GM23248 (cell line): ENCODE results near the gene CFAP119. TPM values are rescaled to one million over a fixed set of nuclear protein-coding genes. Genes with fewer than 3 reads are reported as not detected.

ENCODE experiments used
- DNase-seq: peaks from one replicate; pipeline ENCODE4 v3.0.0-alpha.2; 2015
- H2AFZ ChIP-seq: fragments of 200-600 bp; sonication (generic); 2 replicates; pipeline ENCODE4 v1.6.1; 2016; ENCODE audit warnings: antibody characterized with exemption
- H3F3A ChIP-seq: fragments of 200-600 bp; sonication (generic); 2 replicates; pipeline ENCODE4 v1.6.1; 2016; ENCODE audit warnings: mild to moderate bottlenecking, antibody characterized with exemption, mixed run types; ENCODE audit not compliant: insufficient read depth
- H3K27ac ChIP-seq: fragments of 200-600 bp; sonication (generic); 2 replicates; pipeline ENCODE4 v1.5.1; 2016; ENCODE audit warnings: mild to moderate bottlenecking
- H3K27me3 ChIP-seq: fragments of 200-600 bp; sonication (generic); replicated peaks from 2 replicates; pipeline ENCODE4 v1.6.1; 2016; ENCODE audit warnings: mild to moderate bottlenecking; ENCODE audit not compliant: insufficient read depth
- H3K36me3 ChIP-seq: fragments of 200-600 bp; sonication (generic); 2 replicates; pipeline ENCODE4 v1.6.1; 2016; ENCODE audit warnings: low read depth, mild to moderate bottlenecking
- H3K4me1 ChIP-seq: fragments of 200-600 bp; sonication (generic); 2 replicates; pipeline ENCODE4 v1.6.1; 2016; ENCODE audit warnings: mild to moderate bottlenecking; ENCODE audit not compliant: insufficient read depth
- H3K4me2 ChIP-seq: fragments of 200-600 bp; sonication (generic); one replicate; pipeline ENCODE4 v1.6.1; 2016; ENCODE audit warnings: mild to moderate bottlenecking; ENCODE audit not compliant: unreplicated experiment
- H3K4me3 ChIP-seq: fragments of 200-600 bp; sonication (generic); 2 replicates; pipeline ENCODE4 v1.5.1; 2016; ENCODE audit warnings: mild to moderate bottlenecking
- H3K79me2 ChIP-seq: fragments of 200-600 bp; sonication (generic); 2 replicates; pipeline ENCODE4 v1.6.1; 2016; ENCODE audit warnings: mild to moderate bottlenecking; ENCODE audit not compliant: insufficient read depth
- H3K9ac ChIP-seq: fragments of 200-600 bp; sonication (generic); 2 replicates; pipeline ENCODE4 v1.6.1; 2016; ENCODE audit warnings: mild to moderate bottlenecking
- H3K9me2 ChIP-seq: fragments of 200-600 bp; sonication (generic); 2 replicates; pipeline ENCODE4 v1.6.1; 2016; ENCODE audit warnings: mixed run types, mild to moderate bottlenecking, moderate library complexity; ENCODE audit not compliant: insufficient read depth
- H3K9me3 ChIP-seq: fragments of 200-600 bp; sonication (generic); one replicate; pipeline ENCODE4 v1.6.1; 2017; ENCODE audit warnings: low read depth
- H4K20me1 ChIP-seq: fragments of 200-600 bp; sonication (generic); 2 replicates; pipeline ENCODE4 v1.6.0; 2016; ENCODE audit not compliant: insufficient read depth
- EZH2 ChIP-seq: fragments of 200-600 bp; sonication (generic); IDR thresholded peaks from 2 replicates; pipeline ENCODE4 v1.6.1; 2018; ENCODE audit warnings: antibody characterized with exemption, mild to moderate bottlenecking; ENCODE audit not compliant: insufficient read depth, poor library complexity, severe bottlenecking
- EZH2phosphoT487 ChIP-seq: fragments of 200-600 bp; sonication (generic); IDR thresholded peaks from 2 replicates; pipeline ENCODE4 v1.6.1; 2018; ENCODE audit warnings: antibody characterized with exemption, moderate library complexity, mild to moderate bottlenecking, low read depth; ENCODE audit not compliant: insufficient read depth
- WGBS, 2 experiments: methylation state at CpG; one replicate each; pipeline ENCODE4 v1.1.6; 2015 to 2017; ENCODE audit warnings: low lambda C conversion rate in 2 of 2, low coverage in 1 of 2; ENCODE audit errors: missing lambda C conversion rate in 2 of 2; 5-methylcytosine and 5-hydroxymethylcytosine counted together
- in situ Hi-C: fragments of 300-500 bp; cut with MboI; formaldehyde crosslinking; loops from 2 replicates; pipeline ENCODE4 v1.15.0; 2020
- polyA plus RNA-seq: library from polyadenylated mRNA; unstranded; fragments of >200 nt; fragmentation: Nextera tagmentation; extraction: Ambion mirVana; gene quantifications from 2 replicates; pipeline ENCODE4 v1.2.1, GENCODE V29; 2016
- total RNA-seq: library from RNA; depleted of rRNA; stranded (reverse); fragments of >200 nt; shearing (Covaris generic); gene quantifications from 2 replicates; pipeline ENCODE4 v1.2.3, GENCODE V29; 2014

Gene CFAP119
- total and polyA plus RNA-seq, 2 experiments from 2014 or later: 2.7 to 4.6 TPM

- TF ChIP-seq EZH2 (no peak), EZH2phosphoT487 (no peak)
- no peak for DNase-seq
- 80 to 83% methylated on average over 7 of the region's 7 CpGs for WGBS, 2 experiments
- no peaks in the 10 kb centered on the region for H3K27me3 ChIP-seq
- H3K79me2 ChIP-seq: peaks cover 2% of the 10 kb centered on the region
- no peaks in the 10 kb centered on the region for H3K36me3 ChIP-seq
- no peak overlapping the region for H3K27ac ChIP-seq
- H3K9me3 ChIP-seq: no peaks in the 10 kb centered on the region
- H3K4me3 ChIP-seq: no peak overlapping the region
- no peaks in the 10 kb centered on the region for H3K9me2 ChIP-seq
- no peak overlapping the region for H3K4me2 ChIP-seq
- no peaks in the 10 kb centered on the region for H4K20me1 ChIP-seq
- in situ Hi-C loops: no loop called here
- H3F3A ChIP-seq: peaks cover 9% of the 10 kb centered on the region
- no peak overlapping the region for H3K9ac ChIP-seq
- H3K4me1 ChIP-seq: 0 out of 2 replicates have a peak, but pooled peaks cover 3% of the 10 kb centered on the region
- no peak overlapping the region for H2AFZ ChIP-seq
Measured at GRCh38 chr16:30757316-30757715, 4.5 kb downstream of the CFAP119 start.

- Histone ChIP-seq H3K9ac (no peak overlapping the region), H3K9me2 (no peaks in the 10 kb centered on the region), H3K36me3 (no peaks in the 10 kb centered on the region), H4K20me1 (no peaks in the 10 kb centered on the region), H3F3A (peaks cover 9% of the 10 kb centered on the region), H3K4me1 (0 out of 2 replicates have a peak, but pooled peaks cover 3% of the 10 kb centered on the region), H3K27ac (no peak overlapping the region), H3K4me3 (no peak overlapping the region), H3K79me2 (no peaks in the 10 kb centered on the region), H2AFZ (no peak overlapping the region), H3K9me3 (no peaks in the 10 kb centered on the region), H3K4me2 (no peak overlapping the region), H3K27me3 (no peaks in the 10 kb centered on the region)
- in situ Hi-C loops: no loop called here
- WGBS, 2 experiments: 88 to 90% methylated on average over 13 of the region's 13 CpGs
- DNase-seq: no peak
- TF ChIP-seq EZH2: no peak
- no peak for TF ChIP-seq EZH2phosphoT487
Measured at GRCh38 chr16:30756781-30757100, 5.1 kb downstream of the CFAP119 start.

GRCh38 chr16:30755955-30756780 lies 5.7 kb downstream of the CFAP119 start:
- Histone ChIP-seq H3K4me1 (0 out of 2 replicates have a peak, but pooled peaks cover 3% of the 10 kb centered on the region), H4K20me1 (no peaks in the 10 kb centered on the region), H3K9ac (no peak overlapping the region), H2AFZ (no peak overlapping the region), H3K79me2 (no peaks in the 10 kb centered on the region), H3K9me3 (no peaks in the 10 kb centered on the region), H3K9me2 (no peaks in the 10 kb centered on the region), H3K27ac (no peak overlapping the region), H3K36me3 (no peaks in the 10 kb centered on the region), H3K4me2 (no peak overlapping the region), H3K27me3 (no peaks in the 10 kb centered on the region), H3K4me3 (no peak overlapping the region), H3F3A (peaks cover 8% of the 10 kb centered on the region)
- in situ Hi-C loops: no loop called here
- TF ChIP-seq EZH2phosphoT487 (no peak), EZH2 (no peak)
- DNase-seq: no peak
- 94 to 95% methylated on average over 18 to 20 of the region's 20 CpGs for WGBS, 2 experiments

- no peak for TF ChIP-seq EZH2phosphoT487
- TF ChIP-seq EZH2: no peak
- Histone ChIP-seq H3K27ac (no peak overlapping the region), H2AFZ (no peak overlapping the region), H3F3A (no peaks in the 10 kb centered on the region), H3K9me3 (no peaks in the 10 kb centered on the region), H3K9me2 (no peaks in the 10 kb centered on the region), H3K4me2 (no peak overlapping the region), H3K4me3 (no peak overlapping the region), H3K79me2 (peaks cover 19% of the 10 kb centered on the region), H3K9ac (no peak overlapping the region), H4K20me1 (no peaks in the 10 kb centered on the region), H3K36me3 (no peaks in the 10 kb centered on the region), H3K4me1 (no peaks in the 10 kb centered on the region), H3K27me3 (no peaks in the 10 kb centered on the region)
- WGBS, 2 experiments: 78 to 80% methylated on average over 4 of the region's 4 CpGs
- in situ Hi-C loops: no loop called here
- no peak for DNase-seq
Measured at GRCh38 chr16:30753596-30753995, 8.3 kb downstream of the CFAP119 start.
